WERI-Rb-1 (cell line): ENCODE results near the gene MYO16.

Experiments used
- DNase-seq: peaks from one replicate; pipeline ENCODE4 v3.0.0-alpha.2; 2020
- H3K27ac ChIP-seq: fragments of 250-450 bp; sonication (Bioruptor Pico); 2 replicates; pipeline ENCODE4 v1.5.1; 2020; ENCODE audit warnings: mild to moderate bottlenecking, moderate library complexity
- H3K27me3 ChIP-seq: fragments of 250-450 bp; sonication (Bioruptor Pico); 2 replicates; pipeline ENCODE4 v1.5.1; 2021; ENCODE audit warnings: mild to moderate bottlenecking, low read depth, moderate library complexity; ENCODE audit not compliant: insufficient read depth, severe bottlenecking
- H3K36me3 ChIP-seq: fragments of 250-450 bp; sonication (Bioruptor Pico); 2 replicates; pipeline ENCODE4 v1.5.1; 2020; ENCODE audit warnings: mild to moderate bottlenecking, moderate library complexity
- H3K4me3 ChIP-seq: 2 replicates; pipeline ENCODE4 v1.5.1; 2011; ENCODE audit warnings: low read depth, mild to moderate bottlenecking, control low read depth, low read length
- H3K9me3 ChIP-seq: fragments of 250-450 bp; sonication (Bioruptor Pico); 2 replicates; pipeline ENCODE4 v1.5.1; 2021; ENCODE audit warnings: mild to moderate bottlenecking, moderate library complexity; ENCODE audit not compliant: severe bottlenecking
- TF ChIP-seq, protein P1 (sequence below): IDR thresholded peaks from 2 replicates; pipeline ENCODE4 v1.5.1; 2011; ENCODE audit warnings: low read depth, mild to moderate bottlenecking, control low read depth, inconsistent platforms, low read length

MYO16 gene

DNA sequence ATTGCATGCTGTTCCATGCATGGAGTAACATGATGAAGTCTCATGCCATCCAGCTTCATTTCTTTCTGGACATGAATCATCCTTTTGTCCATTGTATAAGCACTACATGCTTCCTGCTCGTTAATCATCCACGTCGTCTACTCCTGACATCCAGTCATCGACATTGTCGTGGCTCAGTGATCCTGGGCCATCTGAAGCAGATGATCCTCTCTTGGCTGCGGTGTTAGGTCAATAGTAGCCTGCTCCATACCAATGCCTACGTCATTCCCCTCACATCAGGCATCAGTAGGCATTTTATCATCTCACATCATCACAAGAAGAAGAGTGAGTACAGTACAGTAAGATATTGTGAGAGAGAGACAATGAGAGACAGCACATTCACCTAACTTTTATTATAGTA lies 7.9 kb upstream of the MYO16 start:
- Histone ChIP-seq H3K27me3 (peaks cover 33% of the 10 kb centered on the region), H3K4me3 (no peak overlapping the region), H3K27ac (no peak overlapping the region), H3K9me3 (peaks cover 10% of the 10 kb centered on the region), H3K36me3 (no peaks in the 10 kb centered on the region)
- TF ChIP-seq, protein P1, sequence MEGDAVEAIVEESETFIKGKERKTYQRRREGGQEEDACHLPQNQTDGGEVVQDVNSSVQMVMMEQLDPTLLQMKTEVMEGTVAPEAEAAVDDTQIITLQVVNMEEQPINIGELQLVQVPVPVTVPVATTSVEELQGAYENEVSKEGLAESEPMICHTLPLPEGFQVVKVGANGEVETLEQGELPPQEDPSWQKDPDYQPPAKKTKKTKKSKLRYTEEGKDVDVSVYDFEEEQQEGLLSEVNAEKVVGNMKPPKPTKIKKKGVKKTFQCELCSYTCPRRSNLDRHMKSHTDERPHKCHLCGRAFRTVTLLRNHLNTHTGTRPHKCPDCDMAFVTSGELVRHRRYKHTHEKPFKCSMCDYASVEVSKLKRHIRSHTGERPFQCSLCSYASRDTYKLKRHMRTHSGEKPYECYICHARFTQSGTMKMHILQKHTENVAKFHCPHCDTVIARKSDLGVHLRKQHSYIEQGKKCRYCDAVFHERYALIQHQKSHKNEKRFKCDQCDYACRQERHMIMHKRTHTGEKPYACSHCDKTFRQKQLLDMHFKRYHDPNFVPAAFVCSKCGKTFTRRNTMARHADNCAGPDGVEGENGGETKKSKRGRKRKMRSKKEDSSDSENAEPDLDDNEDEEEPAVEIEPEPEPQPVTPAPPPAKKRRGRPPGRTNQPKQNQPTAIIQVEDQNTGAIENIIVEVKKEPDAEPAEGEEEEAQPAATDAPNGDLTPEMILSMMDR = no peak
- DNase-seq = no peak

DNA sequence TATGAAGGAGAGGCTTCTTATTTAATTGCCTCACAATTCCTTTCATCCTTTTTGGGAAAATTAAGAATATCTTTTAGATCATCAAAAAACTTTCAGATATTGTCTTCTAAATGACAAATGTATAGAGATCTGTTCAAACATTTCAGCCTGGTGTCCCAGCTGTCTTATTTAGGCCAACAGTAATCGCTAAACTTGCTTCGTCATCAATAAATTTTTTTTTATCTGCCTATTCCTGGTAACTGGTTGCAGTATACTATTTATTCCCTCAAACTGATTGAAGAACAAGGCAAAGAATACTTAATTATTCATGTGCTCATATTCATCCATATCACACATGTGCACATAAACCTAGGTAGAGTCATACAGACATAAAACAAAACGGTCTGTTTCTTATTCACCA lies 5.3 kb upstream of the MYO16 start:
- no peak for DNase-seq
- H3K27ac ChIP-seq = no peak overlapping the region
- no peak overlapping the region for H3K4me3 ChIP-seq
- peaks cover 10% of the 10 kb centered on the region for H3K9me3 ChIP-seq
- TF ChIP-seq, protein P1 = no peak
- no peaks in the 10 kb centered on the region for H3K36me3 ChIP-seq
- peaks cover 37% of the 10 kb centered on the region for H3K27me3 ChIP-seq

DNA sequence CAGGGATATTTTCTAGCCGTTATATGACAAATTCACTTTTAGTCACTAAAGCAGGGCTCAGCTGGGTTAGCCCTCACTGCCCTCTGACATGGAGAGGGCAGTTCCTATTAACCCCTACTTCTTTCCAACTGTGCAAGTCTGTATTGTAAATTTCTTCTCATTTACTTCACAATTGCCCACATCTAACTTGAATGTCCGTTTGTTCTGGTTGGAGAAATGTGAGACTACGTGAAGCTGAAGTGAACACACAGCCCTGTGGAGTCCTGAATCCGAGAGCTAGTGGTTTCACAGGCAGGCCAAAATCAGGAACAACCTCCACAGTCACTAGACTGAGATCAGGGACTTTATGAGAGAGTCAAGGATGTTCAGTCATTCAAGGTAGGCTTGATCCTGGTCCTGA lies 4.4 kb upstream of the MYO16 start:
- DNase-seq = no peak
- TF ChIP-seq, protein P1 = no peak
- Histone ChIP-seq H3K4me3 (no peak overlapping the region), H3K27me3 (peaks cover 30% of the 10 kb centered on the region), H3K27ac (no peak overlapping the region), H3K9me3 (peaks cover 10% of the 10 kb centered on the region), H3K36me3 (no peaks in the 10 kb centered on the region)

DNA sequence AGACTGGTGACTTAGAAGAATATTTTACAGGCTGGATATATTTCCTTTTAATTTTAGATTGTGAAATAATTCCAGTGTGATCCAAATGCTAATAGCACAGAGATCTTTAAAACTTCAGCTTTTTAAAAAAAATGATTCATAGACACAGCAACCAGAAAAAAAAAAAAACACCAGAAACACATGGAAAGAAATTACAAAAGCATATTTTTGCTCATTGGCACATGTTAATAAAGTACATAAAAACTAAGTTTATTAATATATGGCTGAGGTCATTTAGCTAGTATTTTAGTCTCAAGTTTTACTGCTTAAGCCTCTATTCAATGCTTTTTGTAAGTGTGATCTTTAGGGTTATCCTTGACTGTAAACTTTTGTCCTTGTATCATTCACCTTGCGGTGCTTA lies 577 bp downstream of the MYO16 start:
- Histone ChIP-seq H3K9me3 (peaks cover 8% of the 10 kb centered on the region), H3K27me3 (peaks cover 34% of the 10 kb centered on the region), H3K4me3 (no peak overlapping the region), H3K27ac (no peak overlapping the region), H3K36me3 (no peaks in the 10 kb centered on the region)
- no peak for DNase-seq
- TF ChIP-seq, protein P1 = no peak

DNA sequence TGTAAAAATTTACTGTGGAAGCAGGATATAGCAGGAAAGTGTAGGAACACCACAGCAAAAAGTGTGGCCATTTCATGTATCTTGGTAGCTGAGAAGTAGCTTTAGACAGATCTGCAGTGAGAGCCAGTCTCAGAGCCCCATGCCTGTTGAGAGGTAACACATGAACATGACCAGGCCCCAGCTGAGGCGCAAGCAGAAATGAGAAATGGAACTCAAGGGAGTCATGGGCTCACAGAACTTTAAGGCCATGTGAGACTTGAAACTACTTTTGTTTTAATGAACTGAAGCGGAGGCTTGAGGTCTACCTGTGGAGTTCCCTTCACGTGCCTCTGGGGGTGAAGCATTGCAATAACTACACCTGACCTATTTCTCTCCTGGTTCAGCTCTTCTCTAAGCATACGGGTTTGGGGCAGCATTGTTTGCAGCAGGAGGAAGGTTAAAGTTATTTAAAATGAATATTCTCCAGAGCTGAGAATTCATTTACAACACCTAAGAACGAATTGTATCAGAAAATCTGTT lies 3.3 kb downstream of the MYO16 start:
- H3K27me3 ChIP-seq = peaks cover 44% of the 10 kb centered on the region
- no peak overlapping the region for H3K27ac ChIP-seq
- H3K9me3 ChIP-seq = no peaks in the 10 kb centered on the region
- TF ChIP-seq, protein P1 = no peak
- H3K4me3 ChIP-seq = no peak overlapping the region
- DNase-seq = no peak
- H3K36me3 ChIP-seq = no peaks in the 10 kb centered on the region

DNA sequence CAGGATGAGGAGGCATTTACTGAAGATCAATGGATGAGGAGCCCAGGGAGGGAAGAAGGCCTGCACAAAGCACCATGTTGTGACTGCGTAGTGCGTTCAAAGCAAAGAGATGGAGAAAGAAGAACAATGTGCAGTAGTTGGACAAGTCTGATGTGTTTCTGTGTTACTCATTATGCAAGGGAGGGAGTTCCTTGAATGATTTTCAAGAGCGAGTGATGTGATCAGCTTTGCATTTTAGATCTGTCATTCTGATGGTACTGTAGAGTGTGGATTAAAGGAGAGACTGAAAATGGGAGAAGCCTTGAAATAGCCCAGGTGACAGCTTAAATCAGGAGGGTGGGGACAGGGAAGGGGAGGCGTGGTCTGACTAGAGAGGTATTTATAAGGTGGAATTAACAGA lies 9.5 kb downstream of the MYO16 start:
- TF ChIP-seq, protein P1 = no peak
- Histone ChIP-seq H3K36me3 (no peaks in the 10 kb centered on the region), H3K27me3 (peaks cover 48% of the 10 kb centered on the region), H3K9me3 (no peaks in the 10 kb centered on the region), H3K27ac (no peak overlapping the region), H3K4me3 (no peak overlapping the region)
- no peak for DNase-seq
